Measurements from ENCODE around the gene SLIT1. TPM values are rescaled to one million over a fixed set of nuclear protein-coding genes. Genes with fewer than 3 reads are reported as not detected.

The SLIT1 gene
- total RNA-seq, 5 donors from 2014 or later (not counting 1 experiment from before 2014, with no cell fraction given), result 0.29 to 0.56 (median 0.49) TPM

- H3K9me3 ChIP-seq, result no peaks in the 10 kb centered on the region
- H3K4me1 ChIP-seq (ENCODE audit: control insufficient read depth in 1 of 2, extremely low read depth in 1 of 2, insufficient read depth in 2 of 2, low read length in 2 of 2), result peaks cover 0 to 3% of the 10 kb centered on the region in 2 experiments
- no peaks in the 10 kb centered on the region for H3K27me3 Mint-ChIP-seq
- H3K4me3 ChIP-seq (ENCODE audit: control insufficient read depth in 1 of 2, extremely low read depth in 1 of 2, low read length in 1 of 2), result no peak overlapping the region
- H3K4me1 Mint-ChIP-seq, result peaks cover 8 to 18% (median 8%) of the 10 kb centered on the region in 3 donors
- H3K36me3 Mint-ChIP-seq, result peaks cover 41% of the 10 kb centered on the region
- WGBS (ENCODE audit: insufficient coverage), result 89% methylated on average over 12 of the region's 12 CpGs
- DNase-seq, result no peak
- H3K4me3 Mint-ChIP-seq, result no peak overlapping the region
- peaks cover 0 to 24% of the 10 kb centered on the region in 2 donors for H3K36me3 ChIP-seq (ENCODE audit: control insufficient read depth in 2 of 2, extremely low read depth in 1 of 2, insufficient read depth in 1 of 2, low read length in 1 of 2)
- H3K9me3 Mint-ChIP-seq, result no peaks in the 10 kb centered on the region
- CTCF ChIA-PET, result no interaction called here
- H3K27ac ChIP-seq (ENCODE audit: low read length), result no peak overlapping the region
- POLR2A ChIA-PET, result no interaction called here
- H3K27ac Mint-ChIP-seq, result no peak overlapping the region
- H3K27me3 ChIP-seq (replicated peaks in 1 of 2; ENCODE audit: control insufficient read depth in 2 of 2, extremely low read depth in 1 of 2, insufficient read depth in 2 of 2, low read length in 1 of 2), result no peaks in the 10 kb centered on the region
- no peak for ATAC-seq (replicated peaks in 1 of 4)
These were observed 203.4 kb downstream of the SLIT1 start for GRCh38 chr10:96982149-96982930.

DNA sequence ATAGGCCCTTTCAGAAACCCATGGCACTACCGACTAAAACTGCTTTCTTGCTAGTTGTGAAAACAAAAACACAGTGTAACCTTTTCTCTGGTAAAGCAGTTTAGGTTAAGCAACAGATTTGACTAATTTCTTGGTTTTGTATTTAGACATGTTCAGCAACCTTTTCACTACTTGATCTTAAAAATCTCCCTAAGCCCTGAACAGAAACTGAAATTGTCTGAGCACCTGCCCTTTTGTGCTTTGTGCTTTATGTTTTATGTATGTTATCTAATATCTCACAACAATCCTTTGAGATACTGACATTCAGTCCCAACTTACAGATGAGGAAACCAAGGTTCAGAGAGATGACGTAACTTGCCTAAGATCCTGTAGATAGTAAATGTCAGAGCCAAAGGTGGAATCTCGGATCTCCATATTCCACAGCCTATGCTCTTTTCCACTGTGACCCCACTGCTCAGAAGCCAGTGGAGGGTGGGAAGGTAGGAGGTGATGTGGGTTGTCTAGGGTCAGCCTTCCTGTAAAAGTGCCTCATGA, 207.1 kb downstream of the SLIT1 start:
- Mint-ChIP-seq H3K4me3 (no peak overlapping the region), H3K4me1 (peaks cover 0 to 8% (median 0%) of the 10 kb centered on the region in 3 donors), H3K27ac (no peak overlapping the region), H3K36me3 (peaks cover 36% of the 10 kb centered on the region), H3K27me3 (no peaks in the 10 kb centered on the region), H3K9me3 (no peaks in the 10 kb centered on the region)
- Histone ChIP-seq H3K4me3 (ENCODE audit: control insufficient read depth in 1 of 2, extremely low read depth in 1 of 2, low read length in 1 of 2) (no peak overlapping the region), H3K36me3 (ENCODE audit: control insufficient read depth in 2 of 2, extremely low read depth in 1 of 2, insufficient read depth in 1 of 2, low read length in 1 of 2) (peaks cover 0 to 24% of the 10 kb centered on the region in 2 donors), H3K9me3 (no peaks in the 10 kb centered on the region), H3K4me1 (ENCODE audit: control insufficient read depth in 1 of 2, extremely low read depth in 1 of 2, insufficient read depth in 2 of 2, low read length in 2 of 2) (no peaks in the 10 kb centered on the region), H3K27me3 (replicated peaks in 1 of 2; ENCODE audit: control insufficient read depth in 2 of 2, extremely low read depth in 1 of 2, insufficient read depth in 2 of 2, low read length in 1 of 2) (no peaks in the 10 kb centered on the region), H3K27ac (ENCODE audit: low read length) (no peak overlapping the region)
- ChIA-PET POLR2A (no interaction called here), CTCF (interaction anchor here in 1 of 2 donors (0.8 kb wide), 1 partner anchor 46 kb away, joined by 3 read pairs; no protein-coding TSS in a partner anchor)
- DNase-seq, result no peak
- WGBS (ENCODE audit: insufficient coverage), result no CpG with 5 or more reads among the region's 3 CpGs
- ATAC-seq (replicated peaks in 1 of 4), result no peak

DNA sequence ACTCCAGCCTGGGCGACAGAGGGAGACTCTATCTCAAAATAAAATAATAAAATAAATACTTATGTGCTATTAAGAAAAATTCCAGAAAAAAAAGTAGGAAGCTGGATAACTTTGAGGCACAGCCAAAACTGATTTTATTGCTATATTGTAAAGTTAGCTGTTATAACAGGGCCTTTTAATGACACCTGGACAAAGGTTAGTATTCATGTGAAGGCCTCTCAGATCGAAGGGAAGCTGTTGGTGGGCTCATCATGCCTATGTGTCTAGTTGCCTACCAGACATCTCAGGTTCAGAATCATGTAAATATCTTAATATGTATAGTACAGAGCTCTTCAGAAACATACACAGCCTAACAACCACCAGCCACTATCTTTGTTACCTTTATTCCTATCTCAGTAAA, 210.6 kb downstream of the SLIT1 start:
- Histone ChIP-seq H3K27ac (ENCODE audit: low read length) (no peak overlapping the region), H3K36me3 (ENCODE audit: control insufficient read depth in 2 of 2, extremely low read depth in 1 of 2, insufficient read depth in 1 of 2, low read length in 1 of 2) (no peaks in the 10 kb centered on the region)
- CTCF ChIA-PET, result no interaction called here

GRCh38 chr10:96973809-96974747, 211.7 kb downstream of the SLIT1 start:
- no peak for ATAC-seq (replicated peaks in 1 of 4)
- WGBS (ENCODE audit: insufficient coverage), result no CpG with 5 or more reads among the region's 5 CpGs
- no peak overlapping the region for H3K27ac ChIP-seq (ENCODE audit: low read length)
- Mint-ChIP-seq H3K4me1 (no peaks in the 10 kb centered on the region), H3K27ac (no peak overlapping the region), H3K36me3 (peaks cover 5% of the 10 kb centered on the region), H3K4me3 (no peak overlapping the region), H3K9me3 (no peaks in the 10 kb centered on the region), H3K27me3 (no peaks in the 10 kb centered on the region)
- H3K36me3 ChIP-seq (ENCODE audit: control insufficient read depth in 2 of 2, extremely low read depth in 1 of 2, insufficient read depth in 1 of 2, low read length in 1 of 2), result no peaks in the 10 kb centered on the region
- ChIA-PET POLR2A (interaction anchor here in 1 of 2 donors (0.5 to 0.8 kb wide), 2 partner anchors 13 to 265 kb away, joined by 3 to 4 read pairs; no protein-coding TSS in a partner anchor), CTCF (no interaction called here)
- no peaks in the 10 kb centered on the region for H3K9me3 ChIP-seq
- DNase-seq, result no peak
- no peaks in the 10 kb centered on the region for H3K4me1 ChIP-seq (ENCODE audit: control insufficient read depth in 1 of 2, extremely low read depth in 1 of 2, insufficient read depth in 2 of 2, low read length in 2 of 2)
- no peaks in the 10 kb centered on the region for H3K27me3 ChIP-seq (replicated peaks in 1 of 2; ENCODE audit: control insufficient read depth in 2 of 2, extremely low read depth in 1 of 2, insufficient read depth in 2 of 2, low read length in 1 of 2)
- H3K4me3 ChIP-seq (ENCODE audit: control insufficient read depth in 1 of 2, extremely low read depth in 1 of 2, low read length in 1 of 2), result no peak overlapping the region

More for the DNA sequence above, 210.6 kb downstream of the SLIT1 start:
- no peaks in the 10 kb centered on the region for H3K9me3 Mint-ChIP-seq
- ATAC-seq (replicated peaks in 1 of 4) (no peak), DNase-seq (no peak)
- H3K4me1 ChIP-seq (ENCODE audit: control insufficient read depth in 1 of 2, extremely low read depth in 1 of 2, insufficient read depth in 2 of 2, low read length in 2 of 2), result no peaks in the 10 kb centered on the region
- peaks cover 9% of the 10 kb centered on the region for H3K36me3 Mint-ChIP-seq
- H3K9me3 ChIP-seq, result no peaks in the 10 kb centered on the region
- H3K4me1 Mint-ChIP-seq, result no peaks in the 10 kb centered on the region
- no peaks in the 10 kb centered on the region for H3K27me3 Mint-ChIP-seq
- POLR2A ChIA-PET, result interaction anchor here in 1 of 2 donors (0.8 kb wide), 1 partner anchor 14 kb away, joined by 3 read pairs; no protein-coding TSS in a partner anchor
- no CpG with 5 or more reads among the region's 2 CpGs for WGBS (ENCODE audit: insufficient coverage)
- no peak overlapping the region for H3K4me3 Mint-ChIP-seq
- no peaks in the 10 kb centered on the region for H3K27me3 ChIP-seq (replicated peaks in 1 of 2; ENCODE audit: control insufficient read depth in 2 of 2, extremely low read depth in 1 of 2, insufficient read depth in 2 of 2, low read length in 1 of 2)
- no peak overlapping the region for H3K27ac Mint-ChIP-seq
- H3K4me3 ChIP-seq (ENCODE audit: control insufficient read depth in 1 of 2, extremely low read depth in 1 of 2, low read length in 1 of 2), result no peak overlapping the region

GRCh38 chr10:96972264-96972663, 213.5 kb downstream of the SLIT1 start:
- H3K27me3 ChIP-seq (replicated peaks in 1 of 2; ENCODE audit: control insufficient read depth in 2 of 2, extremely low read depth in 1 of 2, insufficient read depth in 2 of 2, low read length in 1 of 2), result no peaks in the 10 kb centered on the region
- H3K27ac ChIP-seq (ENCODE audit: low read length), result no peak overlapping the region
- H3K4me1 ChIP-seq (ENCODE audit: control insufficient read depth in 1 of 2, extremely low read depth in 1 of 2, insufficient read depth in 2 of 2, low read length in 2 of 2), result no peaks in the 10 kb centered on the region
- Mint-ChIP-seq H3K27ac (no peak overlapping the region), H3K4me1 (no peaks in the 10 kb centered on the region), H3K36me3 (peaks cover 3% of the 10 kb centered on the region), H3K27me3 (no peaks in the 10 kb centered on the region), H3K4me3 (no peak overlapping the region), H3K9me3 (no peaks in the 10 kb centered on the region)
- CTCF ChIA-PET, result no interaction called here
- H3K9me3 ChIP-seq, result no peaks in the 10 kb centered on the region
- WGBS (ENCODE audit: insufficient coverage), result no CpG with 5 or more reads among the region's 1 CpG
- no peaks in the 10 kb centered on the region for H3K36me3 ChIP-seq (ENCODE audit: control insufficient read depth in 2 of 2, extremely low read depth in 1 of 2, insufficient read depth in 1 of 2, low read length in 1 of 2)
- ATAC-seq (replicated peaks in 1 of 4) (no peak), DNase-seq (no peak)
- no peak overlapping the region for H3K4me3 ChIP-seq (ENCODE audit: control insufficient read depth in 1 of 2, extremely low read depth in 1 of 2, low read length in 1 of 2)
- POLR2A ChIA-PET, result no interaction called here

- Histone ChIP-seq H3K4me1 (ENCODE audit: control insufficient read depth in 1 of 2, extremely low read depth in 1 of 2, insufficient read depth in 2 of 2, low read length in 2 of 2) (no peaks in the 10 kb centered on the region), H3K36me3 (ENCODE audit: control insufficient read depth in 2 of 2, extremely low read depth in 1 of 2, insufficient read depth in 1 of 2, low read length in 1 of 2) (no peaks in the 10 kb centered on the region), H3K27ac (ENCODE audit: low read length) (no peak overlapping the region), H3K27me3 (replicated peaks in 1 of 2; ENCODE audit: control insufficient read depth in 2 of 2, extremely low read depth in 1 of 2, insufficient read depth in 2 of 2, low read length in 1 of 2) (no peaks in the 10 kb centered on the region), H3K9me3 (no peaks in the 10 kb centered on the region), H3K4me3 (ENCODE audit: control insufficient read depth in 1 of 2, extremely low read depth in 1 of 2, low read length in 1 of 2) (no peak overlapping the region)
- 100% methylated on average over 1 of the region's 2 CpGs for WGBS (ENCODE audit: insufficient coverage)
- Mint-ChIP-seq H3K36me3 (peaks cover 6% of the 10 kb centered on the region), H3K4me3 (no peak overlapping the region), H3K4me1 (no peaks in the 10 kb centered on the region), H3K9me3 (no peaks in the 10 kb centered on the region), H3K27ac (no peak overlapping the region), H3K27me3 (no peaks in the 10 kb centered on the region)
- ChIA-PET POLR2A (no interaction called here), CTCF (no interaction called here)
- no peak for DNase-seq
- ATAC-seq (replicated peaks in 1 of 4), result no peak
These were observed 214.4 kb downstream of the SLIT1 start for GRCh38 chr10:96971324-96971723.

Data from T-cell (primary cell).